ENCODE results near the gene REEP5.

DNA sequence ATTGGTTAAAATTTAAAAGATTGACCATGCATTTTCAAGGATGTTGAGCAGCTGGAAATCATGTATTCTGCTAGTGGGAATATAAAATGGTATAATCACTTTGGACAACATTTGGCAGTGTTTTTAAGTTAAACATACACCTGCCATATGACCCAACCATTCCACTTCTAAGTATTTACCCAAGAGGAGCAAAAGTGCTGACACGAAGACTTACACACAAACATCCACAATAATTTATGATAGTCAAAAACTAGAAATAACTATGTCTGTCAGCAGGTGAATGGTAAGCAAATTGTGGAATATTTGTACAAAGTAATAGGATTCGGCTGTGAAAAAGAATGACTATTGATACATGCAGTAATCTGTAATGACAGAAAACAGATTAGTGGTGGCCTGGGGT is 91.6 kb downstream of the REEP5 start:
- TF ChIP-seq, protein P1, sequence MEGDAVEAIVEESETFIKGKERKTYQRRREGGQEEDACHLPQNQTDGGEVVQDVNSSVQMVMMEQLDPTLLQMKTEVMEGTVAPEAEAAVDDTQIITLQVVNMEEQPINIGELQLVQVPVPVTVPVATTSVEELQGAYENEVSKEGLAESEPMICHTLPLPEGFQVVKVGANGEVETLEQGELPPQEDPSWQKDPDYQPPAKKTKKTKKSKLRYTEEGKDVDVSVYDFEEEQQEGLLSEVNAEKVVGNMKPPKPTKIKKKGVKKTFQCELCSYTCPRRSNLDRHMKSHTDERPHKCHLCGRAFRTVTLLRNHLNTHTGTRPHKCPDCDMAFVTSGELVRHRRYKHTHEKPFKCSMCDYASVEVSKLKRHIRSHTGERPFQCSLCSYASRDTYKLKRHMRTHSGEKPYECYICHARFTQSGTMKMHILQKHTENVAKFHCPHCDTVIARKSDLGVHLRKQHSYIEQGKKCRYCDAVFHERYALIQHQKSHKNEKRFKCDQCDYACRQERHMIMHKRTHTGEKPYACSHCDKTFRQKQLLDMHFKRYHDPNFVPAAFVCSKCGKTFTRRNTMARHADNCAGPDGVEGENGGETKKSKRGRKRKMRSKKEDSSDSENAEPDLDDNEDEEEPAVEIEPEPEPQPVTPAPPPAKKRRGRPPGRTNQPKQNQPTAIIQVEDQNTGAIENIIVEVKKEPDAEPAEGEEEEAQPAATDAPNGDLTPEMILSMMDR (conservative IDR thresholded peaks at IDR 0.05; ENCODE audit: low read depth, low read length) = no peak
- no peak for TF ChIP-seq EZH2 (IDR thresholded peaks at IDR 0.05; ENCODE audit: borderline replicate concordance, low read depth, low read length, poor library complexity, severe bottlenecking)
